PC-3 (cell line): ENCODE measurements around the gene STARD7. TPM values are rescaled to one million over a fixed set of nuclear protein-coding genes. Genes with fewer than 3 reads are reported as not detected.

Source experiments
- ATAC-seq: fragments of 200-7000 bp; cut with Tn5 transposase; 2 replicates; pipeline ENCODE4 v1.9.1; 2020; ENCODE audit warnings: mild to moderate bottlenecking, moderate library complexity
- BruUV-seq: library from RNA; stranded (reverse); fragments of 400-500 nt; replicated peaks from 2 replicates; lab custom pipeline; 2021; lab: Mats Ljungman, UMichigan
- CTCF ChIA-PET: fragments of 300-600 bp; sonication (Branson Sonifier 250); formaldehyde crosslinking; loops from one replicate; lab custom pipeline; 2022; ENCODE audit warnings: antibody characterized with exemption; lab: Charles Lee
- POLR2A ChIA-PET: fragments of 300-600 bp; sonication (Branson Sonifier 250); formaldehyde crosslinking; loops from one replicate; lab custom pipeline; 2022; ENCODE audit warnings: antibody characterized with exemption; ENCODE audit not compliant: unreplicated experiment; lab: Charles Lee
- DNase-seq: peaks from one replicate; pipeline ENCODE4 v3.0.0-alpha.2; 2015
- H2AFZ ChIP-seq: fragments of 300-600 bp; sonication (generic); 2 replicates; pipeline ENCODE4 v1.6.0; 2016; ENCODE audit warnings: antibody characterized with exemption, low read length
- H3F3A ChIP-seq: fragments of 300-600 bp; sonication (generic); one replicate; pipeline ENCODE4 v1.6.0; 2017; ENCODE audit warnings: antibody characterized with exemption, low read length, control low read depth, mild to moderate bottlenecking; ENCODE audit not compliant: unreplicated experiment
- H3K27ac ChIP-seq: fragments of 300-600 bp; sonication (generic); 2 replicates; pipeline ENCODE4 v1.5.1; 2016; ENCODE audit warnings: mild to moderate bottlenecking, low read length
- H3K27me3 ChIP-seq: fragments of 300-600 bp; sonication (generic); 2 replicates; pipeline ENCODE4 v1.6.1; 2016; ENCODE audit warnings: low read length, mixed read lengths
- H3K36me3 ChIP-seq: fragments of 300-600 bp; sonication (generic); 2 replicates; pipeline ENCODE4 v1.6.1; 2016; ENCODE audit warnings: low read depth, mixed run types, low read length, mixed read lengths
- H3K4me1 ChIP-seq: fragments of 300-600 bp; sonication (generic); 2 replicates; pipeline ENCODE4 v1.5.1; 2016; ENCODE audit warnings: low read length; ENCODE audit not compliant: insufficient read depth
- H3K4me2 ChIP-seq: fragments of 300-600 bp; sonication (generic); 2 replicates; pipeline ENCODE4 v1.6.0; 2016; ENCODE audit warnings: low read length
- H3K4me3 ChIP-seq: fragments of 300-600 bp; sonication (generic); 2 replicates; pipeline ENCODE4 v1.5.1; 2016; ENCODE audit warnings: mild to moderate bottlenecking, low read length, mixed read lengths
- H3K79me2 ChIP-seq: fragments of 300-600 bp; sonication (generic); 2 replicates; pipeline ENCODE4 v1.6.1; 2017; ENCODE audit warnings: low read length, mixed read lengths
- H3K9ac ChIP-seq: fragments of 300-600 bp; sonication (generic); 2 replicates; pipeline ENCODE4 v1.6.0; 2016; ENCODE audit warnings: mild to moderate bottlenecking, low read length
- H3K9me2 ChIP-seq: fragments of 300-600 bp; sonication (generic); replicated peaks from 2 replicates; pipeline ENCODE4 v1.6.1; 2016; ENCODE audit warnings: mixed run types, low read length, mixed read lengths
- H3K9me3 ChIP-seq: fragments of 300-600 bp; sonication (generic); 2 replicates; pipeline ENCODE4 v1.6.1; 2016; ENCODE audit warnings: low read length, mixed read lengths
- H4K20me1 ChIP-seq: fragments of 300-600 bp; sonication (generic); 2 replicates; pipeline ENCODE4 v1.6.1; 2016; ENCODE audit warnings: low read length, mixed read lengths
- CTCF ChIP-seq: fragments of 300-600 bp; sonication (generic); conservative IDR thresholded peaks from 2 replicates; pipeline ENCODE4 v1.5.1; 2017; ENCODE audit warnings: antibody characterized with exemption, low read depth, mild to moderate bottlenecking, low read length
- EZH2 ChIP-seq: fragments of 300-600 bp; sonication (generic); IDR thresholded peaks from one replicate; pipeline ENCODE4 v1.6.1; 2017; ENCODE audit warnings: antibody characterized with exemption, mild to moderate bottlenecking, low read length; ENCODE audit not compliant: unreplicated experiment
- EZH2phosphoT487 ChIP-seq: fragments of 300-600 bp; sonication (generic); IDR thresholded peaks from 2 replicates; pipeline ENCODE4 v1.6.1; 2018; ENCODE audit warnings: mild to moderate bottlenecking, antibody characterized with exemption, low read length, borderline replicate concordance
- intact Hi-C: fragments of 100-400 bp; cut with micrococcal nuclease; formaldehyde crosslinking; loops from 2 replicates; pipeline ENCODE4 v1.9.0; 2023
- total RNA-seq: library from RNA; depleted of rRNA; stranded (reverse); fragments of >200 nt; gene quantifications from 2 replicates; pipeline ENCODE4 v1.2.3, GENCODE V29; 2014

STARD7 gene
- total RNA-seq, 1 experiment from 2014 or later, result 169 TPM

DNA sequence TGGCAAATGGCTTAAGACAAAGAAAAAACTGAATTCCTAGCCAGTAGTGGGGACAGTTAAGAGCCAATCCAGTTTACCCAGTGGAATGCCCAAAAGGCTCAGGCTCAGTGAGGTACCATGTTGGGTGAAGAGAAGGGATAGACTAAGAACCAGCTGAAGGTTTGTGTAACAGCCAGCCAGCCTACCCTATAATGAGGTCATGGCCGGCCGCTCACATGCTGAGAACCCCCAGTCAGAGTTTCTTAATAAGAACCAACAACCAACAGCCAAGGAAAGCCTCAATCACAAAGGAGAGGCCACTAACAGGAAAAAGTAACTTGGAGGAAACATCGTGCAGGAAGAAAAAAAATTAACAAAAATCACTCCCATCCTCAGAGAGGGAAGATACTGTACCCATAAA lies 38.0 kb downstream of the STARD7 start:
- Histone ChIP-seq H4K20me1 (no peaks in the 10 kb centered on the region), H3K9me2 (no peaks in the 10 kb centered on the region), H3K27me3 (no peaks in the 10 kb centered on the region), H3F3A (no peaks in the 10 kb centered on the region), H3K4me2 (no peak overlapping the region), H3K4me1 (no peaks in the 10 kb centered on the region), H3K9me3 (no peaks in the 10 kb centered on the region), H3K4me3 (no peak overlapping the region), H3K79me2 (no peaks in the 10 kb centered on the region), H3K36me3 (no peaks in the 10 kb centered on the region), H3K27ac (no peak overlapping the region), H3K9ac (no peak overlapping the region), H2AFZ (no peak overlapping the region)
- ATAC-seq, result no peak
- intact Hi-C loops, result no loop called here
- ChIA-PET POLR2A (no interaction called here), CTCF (no interaction called here)
- TF ChIP-seq CTCF (no peak), EZH2 (no peak), EZH2phosphoT487 (no peak)
- no peak for DNase-seq
- no TSS peak for BruUV-seq

GRCh38 chr2:96169868-96170507 lies 38.6 kb downstream of the STARD7 start:
- intact Hi-C loops, result no loop called here
- Histone ChIP-seq H3F3A (no peaks in the 10 kb centered on the region), H3K4me2 (no peak overlapping the region), H3K9me2 (no peaks in the 10 kb centered on the region), H3K4me3 (no peak overlapping the region), H4K20me1 (no peaks in the 10 kb centered on the region), H3K27ac (no peak overlapping the region), H3K9me3 (no peaks in the 10 kb centered on the region), H3K79me2 (no peaks in the 10 kb centered on the region), H2AFZ (no peak overlapping the region), H3K4me1 (no peaks in the 10 kb centered on the region), H3K27me3 (no peaks in the 10 kb centered on the region), H3K9ac (no peak overlapping the region), H3K36me3 (no peaks in the 10 kb centered on the region)
- DNase-seq, result no peak
- BruUV-seq, result no TSS peak
- no peak for ATAC-seq
- ChIA-PET CTCF (no interaction called here), POLR2A (no interaction called here)
- no peak for TF ChIP-seq EZH2
- TF ChIP-seq EZH2phosphoT487, result no peak
- no peak for TF ChIP-seq CTCF

- no peak overlapping the region for H3K27ac ChIP-seq
- POLR2A ChIA-PET, result no interaction called here
- no peaks in the 10 kb centered on the region for H3K9me2 ChIP-seq
- no peaks in the 10 kb centered on the region for H3K27me3 ChIP-seq
- no peaks in the 10 kb centered on the region for H3K79me2 ChIP-seq
- no peaks in the 10 kb centered on the region for H3K4me1 ChIP-seq
- H3K9ac ChIP-seq, result no peak overlapping the region
- TF ChIP-seq EZH2 (no peak), CTCF (no peak), EZH2phosphoT487 (no peak)
- H3F3A ChIP-seq, result no peaks in the 10 kb centered on the region
- no peak for ATAC-seq
- no peaks in the 10 kb centered on the region for H3K9me3 ChIP-seq
- H2AFZ ChIP-seq, result no peak overlapping the region
- H4K20me1 ChIP-seq, result no peaks in the 10 kb centered on the region
- intact Hi-C loops, result no loop called here
- no peak overlapping the region for H3K4me3 ChIP-seq
- no peak for DNase-seq
- no peak overlapping the region for H3K4me2 ChIP-seq
- BruUV-seq, result no TSS peak
- no peaks in the 10 kb centered on the region for H3K36me3 ChIP-seq
- CTCF ChIA-PET, result no interaction called here
Measured at GRCh38 chr2:96167407-96168013, 41.1 kb downstream of the STARD7 start.
